ENCODE data around the gene FAM81B.

FAM81B gene

GRCh38 chr5:95410279-95410678 is 19.1 kb downstream of the FAM81B start:
- DNase-seq, result no peak
- H3K36me3 Mint-ChIP-seq (ENCODE audit: low read depth), result peaks cover 7% of the 10 kb centered on the region
- H3K27ac Mint-ChIP-seq, result peak overlapping the region; percentile 17
- peaks cover 25% of the 10 kb centered on the region for H3K4me1 Mint-ChIP-seq
- peaks cover 9% of the 10 kb centered on the region for H3K27me3 Mint-ChIP-seq (ENCODE audit: low read depth, poor library complexity)
- H3K9me3 Mint-ChIP-seq, result peaks cover 11% of the 10 kb centered on the region
- no peak for TF ChIP-seq CTCF (IDR thresholded peaks at IDR 0.05)
- no peak overlapping the region for H3K4me3 Mint-ChIP-seq

GRCh38 chr5:95411474-95411873 is 20.3 kb downstream of the FAM81B start:
- Mint-ChIP-seq H3K27ac (no peak overlapping the region), H3K4me3 (no peak overlapping the region), H3K4me1 (peaks cover 25% of the 10 kb centered on the region), H3K9me3 (peaks cover 3% of the 10 kb centered on the region), H3K36me3 (ENCODE audit: low read depth) (peaks cover 7% of the 10 kb centered on the region), H3K27me3 (ENCODE audit: low read depth, poor library complexity) (peaks cover 8% of the 10 kb centered on the region)
- no peak for TF ChIP-seq CTCF (IDR thresholded peaks at IDR 0.05)
- no peak for DNase-seq

GRCh38 chr5:95414451-95414850 is 23.3 kb downstream of the FAM81B start:
- TF ChIP-seq CTCF (IDR thresholded peaks at IDR 0.05), result no peak
- Mint-ChIP-seq H3K4me3 (no peak overlapping the region), H3K9me3 (no peaks in the 10 kb centered on the region), H3K4me1 (peaks cover 11% of the 10 kb centered on the region), H3K27me3 (ENCODE audit: low read depth, poor library complexity) (peaks cover 3% of the 10 kb centered on the region), H3K36me3 (ENCODE audit: low read depth) (no peaks in the 10 kb centered on the region), H3K27ac (no peak overlapping the region)
- DNase-seq, result no peak

- H3K27ac Mint-ChIP-seq, result no peak overlapping the region
- H3K4me1 Mint-ChIP-seq, result peaks cover 6% of the 10 kb centered on the region
- H3K9me3 Mint-ChIP-seq, result no peaks in the 10 kb centered on the region
- DNase-seq, result no peak
- H3K36me3 Mint-ChIP-seq (ENCODE audit: low read depth), result no peaks in the 10 kb centered on the region
- TF ChIP-seq CTCF (IDR thresholded peaks at IDR 0.05), result no peak
- H3K4me3 Mint-ChIP-seq, result no peak overlapping the region
- no peaks in the 10 kb centered on the region for H3K27me3 Mint-ChIP-seq (ENCODE audit: low read depth, poor library complexity)
Measured at GRCh38 chr5:95417971-95418370, 26.8 kb downstream of the FAM81B start.

GRCh38 chr5:95422838-95423237 is 31.7 kb downstream of the FAM81B start:
- Mint-ChIP-seq H3K27ac (no peak overlapping the region), H3K4me3 (no peak overlapping the region), H3K4me1 (no peaks in the 10 kb centered on the region), H3K27me3 (ENCODE audit: low read depth, poor library complexity) (no peaks in the 10 kb centered on the region), H3K9me3 (no peaks in the 10 kb centered on the region), H3K36me3 (ENCODE audit: low read depth) (no peaks in the 10 kb centered on the region)
- DNase-seq, result no peak
- TF ChIP-seq CTCF (IDR thresholded peaks at IDR 0.05), result no peak

- no peaks in the 10 kb centered on the region for H3K9me3 Mint-ChIP-seq
- TF ChIP-seq CTCF (IDR thresholded peaks at IDR 0.05), result no peak
- no peaks in the 10 kb centered on the region for H3K4me1 Mint-ChIP-seq
- H3K4me3 Mint-ChIP-seq, result no peak overlapping the region
- DNase-seq, result no peak
- H3K27me3 Mint-ChIP-seq (ENCODE audit: low read depth, poor library complexity), result peaks cover 2% of the 10 kb centered on the region
- no peaks in the 10 kb centered on the region for H3K36me3 Mint-ChIP-seq (ENCODE audit: low read depth)
- H3K27ac Mint-ChIP-seq, result no peak overlapping the region
Measured at GRCh38 chr5:95424016-95424415, 32.9 kb downstream of the FAM81B start.

Data from nephron progenitor cell (in vitro differentiated cells).